T-helper 2 cell treated with Interferon-gamma antibody and Interleukin-4, amounts not matched to agents 100 ng/mL and 5 ng/mL, for 36 hours (primary cell): Measurements from ENCODE around the gene SCRN1. TPM values are rescaled to one million over a fixed set of nuclear protein-coding genes. Genes with fewer than 3 reads are reported as not detected.

Experiments
- intact Hi-C: fragments of 100-400 bp; cut with micrococcal nuclease; formaldehyde crosslinking; loops from one replicate; pipeline ENCODE4 v1.15.1; 2023
- total RNA-seq: library from RNA; stranded (reverse); gene quantifications from 2 replicates; pipeline ENCODE4 v1.2.3, GENCODE V29; 2022

SCRN1 gene
- total RNA-seq, 1 donor from 2014 or later: 0.48 TPM

DNA sequence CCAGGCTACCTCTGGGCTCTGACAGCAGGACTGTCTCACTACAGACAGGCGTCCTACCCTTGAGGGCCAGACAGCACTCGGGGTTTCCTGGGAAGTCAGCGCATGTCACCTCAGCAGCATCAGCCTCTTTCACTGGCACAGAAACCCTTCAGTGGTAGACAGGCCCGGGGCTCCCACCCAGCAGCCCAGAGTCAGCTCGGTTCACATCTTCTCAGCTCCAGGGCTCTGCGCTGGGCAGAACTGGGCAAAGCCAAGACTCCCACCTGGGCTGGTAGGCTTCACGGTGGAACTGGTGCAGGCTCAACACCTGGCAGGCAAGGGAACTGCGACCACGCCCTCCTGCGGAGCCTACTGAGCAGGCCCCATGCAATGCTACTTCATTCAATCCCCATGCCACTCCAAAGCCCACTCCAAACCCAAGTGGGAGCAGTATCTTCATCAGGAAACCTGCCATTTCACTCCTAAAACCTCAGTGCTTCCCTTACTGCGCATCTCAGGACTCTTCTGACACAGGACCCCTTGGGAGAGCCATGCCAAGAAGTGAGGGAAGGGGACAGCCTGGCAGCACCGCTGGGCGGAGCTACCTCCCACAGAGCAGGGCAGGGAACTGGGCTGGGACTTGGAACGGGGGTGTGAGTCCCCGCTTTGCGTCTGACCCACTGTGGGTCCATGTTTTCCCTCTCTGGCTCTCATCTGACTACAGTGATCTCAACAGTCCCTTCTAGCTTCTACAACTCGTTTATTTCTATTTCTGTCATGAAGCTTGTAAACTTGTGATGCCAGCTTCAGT lies 60.4 kb downstream of the SCRN1 start:
- intact Hi-C loops: loop anchor here (10.0 kb wide), 1 partner anchor 294 kb away; no protein-coding TSS in a partner anchor

DNA sequence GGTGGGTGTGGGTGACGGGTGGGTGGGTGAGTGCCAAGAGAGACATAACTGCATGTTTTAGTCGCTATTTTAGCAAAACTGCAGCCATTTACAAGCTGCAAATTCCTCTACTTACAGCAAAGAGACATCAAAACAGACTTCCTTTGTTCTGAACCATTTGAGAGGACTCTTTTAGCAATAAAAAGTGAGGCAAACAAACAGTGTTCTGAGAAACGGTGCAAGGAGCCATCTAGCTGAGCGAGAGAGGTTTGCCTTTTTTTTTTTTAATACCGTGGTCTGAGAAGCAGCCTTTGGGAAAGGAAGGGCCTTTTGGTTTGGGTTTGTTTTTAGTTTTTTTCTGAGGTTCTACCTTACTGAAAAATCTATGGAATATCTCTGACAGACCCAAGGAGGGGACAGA lies 62.9 kb downstream of the SCRN1 start:
- intact Hi-C loops: loop anchor here (10.0 kb wide), 1 partner anchor 292 kb away; no protein-coding TSS in a partner anchor

- intact Hi-C loops: loop anchor here (10.0 kb wide), 1 partner anchor 291 kb away; no protein-coding TSS in a partner anchor
Measured at GRCh38 chr7:29926216-29926615, 63.4 kb downstream of the SCRN1 start.

DNA sequence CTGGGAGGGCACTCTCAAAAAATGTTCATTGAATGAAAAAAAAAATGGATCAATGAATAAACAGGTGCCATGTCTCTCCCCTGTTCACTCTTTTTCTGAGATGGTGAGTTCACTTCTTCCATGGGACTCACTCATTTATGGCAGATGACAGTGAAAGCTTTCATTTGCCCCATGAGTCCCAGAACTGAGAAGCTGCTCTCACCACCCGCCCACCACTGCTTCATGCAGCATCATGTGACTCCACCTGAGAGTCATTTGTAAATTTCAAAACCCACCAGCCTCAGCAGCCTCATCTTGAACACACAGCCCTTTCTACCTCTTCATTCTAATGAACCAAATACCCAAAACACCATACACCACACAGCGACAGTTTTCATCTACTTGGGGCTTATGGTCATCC lies 64.9 kb downstream of the SCRN1 start:
- intact Hi-C loops: loop anchor here (10.0 kb wide), 1 partner anchor 290 kb away; no protein-coding TSS in a partner anchor

GRCh38 chr7:29924006-29924405 lies 65.6 kb downstream of the SCRN1 start:
- intact Hi-C loops: loop anchor here (10.0 kb wide), 1 partner anchor 289 kb away; no protein-coding TSS in a partner anchor

- intact Hi-C loops: loop anchor here (10.0 kb wide), 1 partner anchor 288 kb away; no protein-coding TSS in a partner anchor
Measured at GRCh38 chr7:29922921-29923700, 66.5 kb downstream of the SCRN1 start.

- intact Hi-C loops: loop anchor here (10.0 kb wide), 1 partner anchor 287 kb away; no protein-coding TSS in a partner anchor
Measured at GRCh38 chr7:29921404-29922010, 68.1 kb downstream of the SCRN1 start.

GRCh38 chr7:29920491-29920890 lies 69.1 kb downstream of the SCRN1 start:
- intact Hi-C loops: loop anchor here (10.0 kb wide), 1 partner anchor 286 kb away; no protein-coding TSS in a partner anchor

- intact Hi-C loops: loop anchor here (10.0 kb wide), 1 partner anchor 285 kb away; no protein-coding TSS in a partner anchor
Measured at GRCh38 chr7:29919790-29920189, 69.8 kb downstream of the SCRN1 start.

- intact Hi-C loops: no loop called here
Measured at GRCh38 chr7:29918850-29919249, 70.8 kb downstream of the SCRN1 start.

- intact Hi-C loops: no loop called here
Measured at GRCh38 chr7:29917641-29918040, 72.0 kb downstream of the SCRN1 start.

GRCh38 chr7:29915481-29916215 lies 74.0 kb downstream of the SCRN1 start:
- intact Hi-C loops: no loop called here

- intact Hi-C loops: no loop called here
Measured at GRCh38 chr7:29914180-29914579, 75.4 kb downstream of the SCRN1 start.

- intact Hi-C loops: no loop called here
Measured at GRCh38 chr7:29906200-29907022, 83.2 kb downstream of the SCRN1 start.

- intact Hi-C loops: no loop called here
Measured at GRCh38 chr7:29900745-29901144, 88.9 kb downstream of the SCRN1 start.

GRCh38 chr7:29898301-29898700 lies 91.3 kb downstream of the SCRN1 start:
- intact Hi-C loops: no loop called here

GRCh38 chr7:29896685-29897411 lies 92.8 kb downstream of the SCRN1 start:
- intact Hi-C loops: no loop called here

- intact Hi-C loops: no loop called here
Measured at GRCh38 chr7:29895559-29895958, 94.0 kb downstream of the SCRN1 start.

DNA sequence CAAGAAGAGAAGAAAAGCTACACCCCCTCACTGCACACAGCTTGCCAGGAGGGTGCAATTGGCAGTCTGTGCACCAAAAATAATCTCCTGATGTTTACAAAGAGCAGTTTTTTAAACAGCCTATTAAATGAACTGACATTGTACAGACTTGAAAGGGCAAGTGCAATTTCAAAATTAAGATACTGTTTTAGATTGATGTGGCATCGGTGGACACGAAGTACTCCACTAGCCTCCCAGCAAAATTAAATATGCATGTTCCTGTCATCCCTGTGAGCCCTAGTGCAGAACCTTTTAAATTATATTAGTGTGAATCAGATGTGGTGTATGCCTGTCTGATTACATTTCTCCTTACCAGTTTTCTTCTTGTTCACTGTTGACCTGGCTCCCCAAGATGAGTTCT lies 95.3 kb downstream of the SCRN1 start:
- intact Hi-C loops: no loop called here
